AG09319 (cell line): ENCODE data around the gene SEMA4B.
"Not testable (repeated sequence)": the region's sequence is repeated elsewhere in the genome, so short reads cannot be mapped to it uniquely, and the experiment has no call there.

Experiments
- DNase-seq: peaks from one replicate; pipeline ENCODE4 v3.0.0-alpha.2; 2010; ENCODE audit warnings: low read depth; ENCODE audit errors: extremely low read depth
- CTCF ChIP-seq: IDR thresholded peaks from 2 replicates; pipeline ENCODE4 v1.5.1; 2011; ENCODE audit warnings: low read depth, mild to moderate bottlenecking, inconsistent platforms, low read length, moderate library complexity

The SEMA4B gene

DNA sequence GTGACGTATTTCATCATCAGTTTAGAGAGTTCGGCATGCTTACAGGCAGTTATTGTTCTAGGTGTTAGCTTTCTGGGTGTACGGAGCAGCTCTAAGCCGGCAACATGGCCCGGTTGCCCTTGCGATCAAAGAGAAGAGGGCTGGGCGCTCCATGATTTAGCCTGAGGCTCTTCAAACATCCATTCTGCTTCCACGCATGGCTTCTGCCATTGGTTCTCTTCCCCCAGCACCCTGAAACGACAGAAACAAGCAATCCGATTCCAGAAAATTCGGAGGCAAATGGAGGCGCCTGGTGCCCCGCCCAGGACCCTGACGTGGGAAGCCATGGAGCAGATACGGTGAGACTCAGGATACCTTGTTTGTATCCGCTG, 64.9 kb downstream of the SEMA4B start:
- TF ChIP-seq CTCF = no peak
- no peak for DNase-seq

- no peak for TF ChIP-seq CTCF
- no peak for DNase-seq
Observed at GRCh38 chr15:90266485-90266884, 65.4 kb downstream of the SEMA4B start.

GRCh38 chr15:90268415-90268814, 67.3 kb downstream of the SEMA4B start:
- DNase-seq = no peak
- no peak for TF ChIP-seq CTCF

GRCh38 chr15:90270502-90271150, 69.5 kb downstream of the SEMA4B start:
- TF ChIP-seq CTCF = no peak
- no peak for DNase-seq

DNA sequence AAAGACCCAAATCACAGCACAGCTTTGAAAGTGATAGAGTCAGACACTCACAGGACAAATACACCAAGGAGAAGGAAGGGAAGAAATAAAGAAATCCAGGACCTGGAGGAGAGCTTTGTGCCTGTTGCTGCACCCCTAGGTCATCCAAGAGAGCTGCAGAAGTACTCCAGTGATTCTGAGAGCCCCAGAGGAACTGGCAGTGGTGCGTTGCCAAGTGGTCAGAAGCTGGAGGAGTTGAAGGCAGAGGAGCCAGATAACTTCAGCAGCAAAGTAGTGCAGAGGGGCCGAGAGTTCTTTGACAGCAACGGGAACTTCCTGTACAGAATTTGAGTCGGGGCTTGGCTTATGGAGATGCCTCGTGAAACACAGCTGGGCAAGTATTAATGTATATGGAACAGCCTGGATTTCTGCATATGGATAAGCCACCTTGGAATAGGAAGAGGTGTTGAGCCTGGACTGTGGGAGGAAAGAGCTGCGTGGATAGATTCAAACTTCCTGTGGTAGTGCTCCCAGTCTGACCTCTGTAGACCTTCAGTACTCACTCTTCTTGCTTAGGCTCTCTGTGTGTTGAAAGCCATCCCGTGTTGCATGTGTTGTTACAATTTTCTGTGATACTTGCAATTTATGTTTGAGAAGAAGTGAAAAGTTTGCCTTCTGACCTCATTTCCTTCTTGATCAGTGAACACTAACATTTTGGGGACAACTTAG, 70.5 kb downstream of the SEMA4B start:
- no peak for DNase-seq
- TF ChIP-seq CTCF = no peak

DNA sequence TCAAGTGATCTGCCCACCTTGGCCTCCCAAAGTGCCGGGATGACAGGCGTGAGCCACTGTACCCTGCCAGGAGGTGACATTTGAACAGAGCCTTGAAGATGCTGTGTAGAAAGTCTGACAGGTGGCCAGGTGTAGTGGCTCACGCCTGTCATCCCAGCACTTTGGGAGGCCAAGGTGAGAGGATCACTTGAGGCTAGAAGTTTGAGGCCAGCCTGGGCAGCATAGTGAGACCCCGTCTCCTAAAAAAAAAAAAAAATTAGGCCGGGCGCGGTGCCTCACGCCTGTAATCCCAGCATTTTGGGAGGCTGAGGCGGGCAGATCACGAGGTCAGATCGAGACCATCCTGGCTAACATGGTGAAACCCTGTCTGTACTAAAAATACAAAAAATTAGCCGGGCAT, 77.3 kb downstream of the SEMA4B start:
- DNase-seq = not testable (repeated sequence)
